ENCODE measurements around the gene STRA8. TPM values are rescaled to one million over a fixed set of nuclear protein-coding genes. Genes with fewer than 3 reads are reported as not detected.

The STRA8 gene
- total RNA-seq, 6 experiments from 2014 or later: not detected

DNA sequence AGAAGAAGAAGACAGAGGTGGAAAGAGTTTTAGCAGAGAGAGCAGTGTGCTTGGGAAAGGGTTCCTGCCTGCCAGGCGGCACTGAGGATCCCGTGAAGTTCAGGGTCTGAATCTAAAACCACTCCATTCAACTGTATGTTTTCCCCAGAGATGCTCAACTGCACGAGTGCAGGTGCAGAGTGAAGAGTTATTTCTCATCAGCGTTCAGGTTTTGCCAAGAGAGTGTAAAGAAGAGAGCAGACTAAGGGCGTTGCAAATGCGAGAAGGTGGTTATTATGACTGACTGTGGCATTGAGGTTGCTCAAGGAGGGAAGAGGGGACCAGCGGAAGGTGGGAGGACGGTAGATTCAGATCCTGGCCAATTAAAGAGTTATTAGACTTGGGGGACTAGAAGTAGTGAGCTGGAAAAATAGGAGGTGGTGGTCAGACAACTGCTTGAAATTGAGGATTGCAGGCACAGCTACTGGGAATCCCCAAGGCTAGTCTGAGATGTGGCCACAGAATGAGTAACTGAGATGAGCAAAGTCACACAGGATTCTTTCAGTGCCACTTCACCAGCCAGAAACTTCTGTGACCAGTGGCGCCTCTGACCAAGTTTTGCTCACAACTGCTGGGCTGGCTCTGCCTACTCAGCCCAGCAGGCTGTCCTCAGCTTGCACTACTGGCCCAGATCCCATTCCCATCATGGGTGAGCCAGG, 29.1 kb downstream of the STRA8 start:
- no peaks in the 10 kb centered on the region for H3K27me3 ChIP-seq
- no peak overlapping the region for H3K4me3 ChIP-seq
- peaks cover 0 to 3% (median 0%) of the 10 kb centered on the region in 4 donors for H3K4me1 ChIP-seq
- intact Hi-C loops (cut with DNase I): no loop called here
- WGBS (ENCODE audit: insufficient coverage, low coverage, low lambda C conversion rate, missing lambda C conversion rate): 81% methylated on average over 9 of the region's 9 CpGs
- TF ChIP-seq, protein P1, sequence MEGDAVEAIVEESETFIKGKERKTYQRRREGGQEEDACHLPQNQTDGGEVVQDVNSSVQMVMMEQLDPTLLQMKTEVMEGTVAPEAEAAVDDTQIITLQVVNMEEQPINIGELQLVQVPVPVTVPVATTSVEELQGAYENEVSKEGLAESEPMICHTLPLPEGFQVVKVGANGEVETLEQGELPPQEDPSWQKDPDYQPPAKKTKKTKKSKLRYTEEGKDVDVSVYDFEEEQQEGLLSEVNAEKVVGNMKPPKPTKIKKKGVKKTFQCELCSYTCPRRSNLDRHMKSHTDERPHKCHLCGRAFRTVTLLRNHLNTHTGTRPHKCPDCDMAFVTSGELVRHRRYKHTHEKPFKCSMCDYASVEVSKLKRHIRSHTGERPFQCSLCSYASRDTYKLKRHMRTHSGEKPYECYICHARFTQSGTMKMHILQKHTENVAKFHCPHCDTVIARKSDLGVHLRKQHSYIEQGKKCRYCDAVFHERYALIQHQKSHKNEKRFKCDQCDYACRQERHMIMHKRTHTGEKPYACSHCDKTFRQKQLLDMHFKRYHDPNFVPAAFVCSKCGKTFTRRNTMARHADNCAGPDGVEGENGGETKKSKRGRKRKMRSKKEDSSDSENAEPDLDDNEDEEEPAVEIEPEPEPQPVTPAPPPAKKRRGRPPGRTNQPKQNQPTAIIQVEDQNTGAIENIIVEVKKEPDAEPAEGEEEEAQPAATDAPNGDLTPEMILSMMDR (IDR thresholded peaks at IDR 0.05): no peak
- DNase-seq (no peak), ATAC-seq (no peak)
- H3K9me3 ChIP-seq: no peaks in the 10 kb centered on the region
- H3K36me3 ChIP-seq: no peaks in the 10 kb centered on the region
- no peak overlapping the region for H3K27ac ChIP-seq

DNA sequence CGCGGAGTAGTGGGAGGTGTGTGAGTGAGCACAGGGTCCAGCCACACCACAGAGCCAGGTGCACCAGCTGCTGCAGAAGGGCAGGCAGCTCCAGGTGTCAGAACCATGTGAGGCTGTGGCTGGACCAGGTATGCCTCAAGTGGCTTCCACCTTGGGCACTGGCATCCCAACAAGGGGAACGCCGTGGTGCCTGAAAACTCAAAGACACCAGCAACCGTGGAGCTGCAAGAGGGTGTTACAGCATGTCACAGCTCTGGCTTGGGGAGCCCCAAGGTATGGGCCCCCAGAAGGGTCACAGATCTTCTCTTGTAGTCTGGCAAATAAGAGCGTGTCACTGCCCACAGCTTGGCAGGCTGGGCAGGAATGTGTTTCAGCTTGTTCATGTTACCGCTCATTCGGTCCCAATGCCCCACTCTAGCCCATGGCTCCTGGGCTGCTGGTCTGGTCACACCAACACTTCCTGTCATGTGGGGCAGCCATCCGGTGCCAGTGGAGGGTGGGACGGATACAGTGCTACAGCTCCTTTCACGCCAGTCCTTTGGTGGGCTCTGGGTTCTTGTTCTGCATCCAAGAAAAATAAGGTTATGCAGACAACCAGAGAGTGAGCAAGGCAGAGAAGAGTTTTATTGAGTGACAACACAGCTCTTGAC, 29.8 kb downstream of the STRA8 start:
- Histone ChIP-seq H3K36me3 (no peaks in the 10 kb centered on the region), H3K9me3 (no peaks in the 10 kb centered on the region), H3K27me3 (no peaks in the 10 kb centered on the region), H3K4me1 (no peaks in the 10 kb centered on the region), H3K4me3 (no peak overlapping the region), H3K27ac (no peak overlapping the region)
- ATAC-seq (no peak), DNase-seq (no peak)
- intact Hi-C loops (cut with DNase I): no loop called here
- WGBS (ENCODE audit: insufficient coverage, low coverage, low lambda C conversion rate, missing lambda C conversion rate): no CpG with 5 or more reads among the region's 11 CpGs
- no peak for TF ChIP-seq POLR2A (IDR thresholded peaks at IDR 0.05)
- TF ChIP-seq, protein P1 (IDR thresholded peaks at IDR 0.05): no peak

GRCh38 chr7:135265637-135266036, 32.0 kb downstream of the STRA8 start:
- ATAC-seq (no peak), DNase-seq (no peak)
- H3K27me3 ChIP-seq: no peaks in the 10 kb centered on the region
- intact Hi-C loops (cut with DNase I): no loop called here
- 40% methylated on average over 1 of the region's 1 CpG for WGBS (ENCODE audit: insufficient coverage, low coverage, low lambda C conversion rate, missing lambda C conversion rate)
- H3K4me1 ChIP-seq: no peaks in the 10 kb centered on the region
- no peak for TF ChIP-seq POLR2A (IDR thresholded peaks at IDR 0.05)
- TF ChIP-seq, protein P1 (IDR thresholded peaks at IDR 0.05): no peak
- H3K9me3 ChIP-seq: no peaks in the 10 kb centered on the region
- H3K4me3 ChIP-seq: no peak overlapping the region
- H3K36me3 ChIP-seq: no peaks in the 10 kb centered on the region
- H3K27ac ChIP-seq: no peak overlapping the region

DNA sequence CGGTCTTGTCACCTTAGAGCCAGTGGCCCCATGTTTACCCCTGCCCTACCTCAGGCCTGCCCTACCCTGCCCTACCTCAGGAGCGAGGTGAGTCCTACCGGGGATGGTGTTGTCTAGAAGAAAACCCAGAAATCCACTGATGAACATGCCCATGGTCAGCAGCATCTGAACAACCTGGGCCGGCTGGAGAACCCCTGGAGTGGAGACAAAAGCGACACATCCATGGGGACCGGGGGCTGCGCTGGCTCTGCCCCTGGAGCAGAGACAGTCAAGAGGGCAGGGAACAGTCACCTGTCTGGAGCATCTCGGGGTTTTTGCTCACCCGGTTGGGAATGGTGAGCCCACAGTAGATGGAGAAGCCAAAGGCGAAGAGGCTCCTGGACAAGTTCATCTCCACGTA, 36.3 kb downstream of the STRA8 start:
- Histone ChIP-seq H3K27me3 (no peaks in the 10 kb centered on the region), H3K4me3 (no peak overlapping the region), H3K27ac (no peak overlapping the region), H3K4me1 (no peaks in the 10 kb centered on the region), H3K36me3 (no peaks in the 10 kb centered on the region), H3K9me3 (no peaks in the 10 kb centered on the region)
- intact Hi-C loops (cut with DNase I): loop anchor here in 1 of 2 donors (10.0 kb wide), 1 partner anchor 375 kb away; no protein-coding TSS in a partner anchor
- no peak for TF ChIP-seq POLR2A (IDR thresholded peaks at IDR 0.05)
- TF ChIP-seq, protein P1 (IDR thresholded peaks at IDR 0.05): no peak
- ATAC-seq (no peak), DNase-seq (peak in 1 of 3 donors; percentile 32)
- 85% methylated on average over 4 of the region's 11 CpGs for WGBS (ENCODE audit: insufficient coverage, low coverage, low lambda C conversion rate, missing lambda C conversion rate)

Data from right lobe of liver (tissue), 6 donors.